ENCODE results near the gene EFCAB13.

- TF ChIP-seq CTCF (IDR thresholded peaks at IDR 0.05) (no peak), POLR2A (IDR thresholded peaks at IDR 0.05) (no peak), POLR2AphosphoS5 (IDR thresholded peaks at IDR 0.05) (no peak)
These were observed 38.8 kb upstream of the EFCAB13 start for GRCh38 chr17:47285003-47285402.
